GM12878 (cell line): ENCODE data around the gene FGF10. TPM values are rescaled to one million over a fixed set of nuclear protein-coding genes. Genes with fewer than 3 reads are reported as not detected.

Experiments
- ATAC-seq: fragments of 200-7000 bp; cut with Tn5 transposase; 3 replicates; pipeline ENCODE4 v1.9.1; 2020; ENCODE audit warnings: mild to moderate bottlenecking, moderate library complexity
- BruUV-seq: library from RNA; stranded (reverse); fragments of 400-500 nt; replicated peaks from 2 replicates; lab custom pipeline; 2021; lab: Mats Ljungman, UMichigan
- CTCF ChIA-PET: fragments of 300-600 bp; sonication (Branson Sonifier 250); formaldehyde crosslinking; extraction: SDS; loops from one replicate; lab custom pipeline; 2021; ENCODE audit warnings: inconsistent platforms; lab: Yijun Ruan, JAX
- POLR2A ChIA-PET: fragments of 350-600 bp; formaldehyde crosslinking; extraction: SDS; loops from one replicate; lab custom pipeline; 2021; ENCODE audit warnings: inconsistent platforms; lab: Charles Lee
- RAD21 ChIA-PET: fragments of 300-600 bp; sonication (Branson Sonifier 250); formaldehyde crosslinking; loops from one replicate; lab custom pipeline; 2023; ENCODE audit warnings: antibody characterized with exemption; ENCODE audit not compliant: unreplicated experiment; lab: Charles Lee
- SMC1A ChIA-PET: fragments of 300-600 bp; sonication (Branson Sonifier 250); formaldehyde crosslinking; loops from one replicate; lab custom pipeline; 2023; ENCODE audit not compliant: unreplicated experiment, uncharacterized antibody; lab: Charles Lee
- DNase-seq: peaks from one replicate; pipeline ENCODE4 v3.0.0-alpha.2; 2011; ENCODE audit warnings: low read depth, low spot score
- FAIRE-seq: peaks from 3 replicates; lab custom pipeline; 2011; peaks lifted over from hg19 to GRCh38; lab: Jason Lieb, UNC
- H2AFZ ChIP-seq: 2 replicates; pipeline ENCODE4 v1.6.0; 2011; ENCODE audit warnings: low read depth, low read length, control low read depth; ENCODE audit not compliant: control insufficient read depth
- H3K27ac ChIP-seq: 2 replicates; pipeline ENCODE4 v1.5.1; 2011; ENCODE audit warnings: control low read depth; ENCODE audit not compliant: control insufficient read depth, insufficient read depth
- H3K27me3 ChIP-seq, 2 experiments: replicated peaks in 1 of 2; 2 replicates each; pipeline versions ENCODE4 v1.6.0 to v1.6.1; 2011; ENCODE audit warnings: low read length in 1 of 2; ENCODE audit not compliant: control insufficient read depth in 2 of 2, insufficient read depth in 2 of 2
- H3K36me3 ChIP-seq, 2 experiments: 2 replicates each; pipeline ENCODE4 v1.5.1; 2011; ENCODE audit warnings: low read length in 1 of 2; ENCODE audit not compliant: control insufficient read depth in 2 of 2, insufficient read depth in 2 of 2
- H3K4me1 ChIP-seq: 2 replicates; pipeline ENCODE4 v1.6.1; 2011; ENCODE audit warnings: mild to moderate bottlenecking, low read length, moderate library complexity, mixed read lengths; ENCODE audit not compliant: control insufficient read depth, insufficient read depth
- H3K4me2 ChIP-seq: 2 replicates; pipeline ENCODE4 v1.6.0; 2011; ENCODE audit warnings: control low read depth; ENCODE audit not compliant: control insufficient read depth, insufficient read depth
- H3K4me3 ChIP-seq: fragments of 200-600 bp; sonication (generic); 2 replicates; pipeline ENCODE4 v1.5.1; 2016
- H3K79me2 ChIP-seq: 2 replicates; pipeline ENCODE4 v1.6.0; 2011; ENCODE audit warnings: low read length; ENCODE audit not compliant: control insufficient read depth, insufficient read depth
- H3K9ac ChIP-seq: 2 replicates; pipeline ENCODE4 v1.8.0; 2011; ENCODE audit warnings: low read length, control low read depth, mixed read lengths; ENCODE audit not compliant: control insufficient read depth, insufficient read depth
- H3K9me3 ChIP-seq: replicated peaks from 3 replicates; pipeline ENCODE4 v1.5.1; 2011; ENCODE audit warnings: mild to moderate bottlenecking, low read length; ENCODE audit not compliant: control insufficient read depth, insufficient read depth
- H4K20me1 ChIP-seq: 2 replicates; pipeline ENCODE4 v1.6.0; 2011; ENCODE audit not compliant: control insufficient read depth, insufficient read depth
- BHLHE40 ChIP-seq, 2 experiments: fragments of 450-650 bp in 1 of 2; IDR thresholded peaks; 2 replicates each; pipeline ENCODE4 v1.6.1; 2011 to 2017; ENCODE audit warnings: low read depth in 2 of 2, borderline replicate concordance in 1 of 2, improper control_type of control experiment in 1 of 2, low read length in 1 of 2, mild to moderate bottlenecking in 1 of 2
- LARP7 ChIP-seq: fragments of 450-650 bp; IDR thresholded peaks from 2 replicates; pipeline ENCODE4 v1.6.1; 2017; ENCODE audit warnings: mild to moderate bottlenecking
- NR2C1 ChIP-seq: fragments of 450-650 bp; IDR thresholded peaks from 2 replicates; pipeline ENCODE4 v1.6.1; 2017; ENCODE audit warnings: antibody characterized with exemption, mild to moderate bottlenecking, moderate library complexity
- NR2F1 ChIP-seq: fragments of 450-650 bp; conservative IDR thresholded peaks from 2 replicates; pipeline ENCODE4 v1.6.1; 2017; ENCODE audit warnings: mild to moderate bottlenecking
- POU2F2 ChIP-seq: IDR thresholded peaks from 3 replicates; pipeline ENCODE4 v1.6.1; 2011; ENCODE audit warnings: low read depth, mild to moderate bottlenecking, low read length, borderline replicate concordance
- RBBP5 ChIP-seq: fragments of 200-600 bp; sonication (generic); conservative IDR thresholded peaks from 2 replicates; pipeline ENCODE4 v1.6.1; 2016
- ZNF207 ChIP-seq: fragments of 450-650 bp; IDR thresholded peaks from 2 replicates; pipeline ENCODE4 v1.6.1; 2014; ENCODE audit warnings: antibody characterized with exemption, mild to moderate bottlenecking, borderline replicate concordance
- ZNF217 ChIP-seq: fragments of 450-650 bp; IDR thresholded peaks from 2 replicates; pipeline ENCODE4 v1.6.1; 2017; ENCODE audit warnings: antibody characterized with exemption, mild to moderate bottlenecking
- WGBS: methylation state at CpG from one replicate; pipeline ENCODE4 v1.1.6; 2016; ENCODE audit warnings: low lambda C conversion rate; ENCODE audit not compliant: insufficient replicate concordance, insufficient coverage; ENCODE audit errors: missing lambda C conversion rate; 5-methylcytosine and 5-hydroxymethylcytosine counted together
- in situ Hi-C: fragments of 300-500 bp; cut with MboI; formaldehyde crosslinking; loops from 9 replicates; pipeline ENCODE4 v1.14.3; 2018; ENCODE audit warnings: mixed read lengths
- intact Hi-C: fragments of 100-400 bp; cut with micrococcal nuclease; formaldehyde crosslinking; loops from one replicate; pipeline ENCODE4 v1.14.2; 2022; ENCODE audit not compliant: unreplicated experiment
- polyA plus RNA-seq, 11 experiments: library from polyadenylated mRNA; depleted of rRNA in 4 of 11; unstranded in 6 of 11; stranded (reverse) in 5 of 11; fragments of >200 nt; fragmentation: Nextera tagmentation in 4 of 11; fragmentation: Illumina TruSeq in 1 of 11; extraction: Ambion mirVana in 4 of 11; extraction: Trizol in 1 of 11; gene quantifications; 1 replicate in 1 of 11; 2 replicates in 10 of 11; pipeline versions ENCODE4 v1.2.1 to v1.2.3, GENCODE V29; 2011 to 2016; ENCODE audit warnings: inconsistent platforms in 2 of 11, missing spikeins in 2 of 11, low read depth in 1 of 11
- total RNA-seq, 4 experiments: library from RNA; depleted of rRNA in 3 of 4; stranded (reverse); fragments of >200 nt in 3 of 4; fragmentation: Illumina TruSeq in 1 of 4; extraction: Trizol in 1 of 4; gene quantifications; 2 replicates each; pipeline versions ENCODE4 v1.2.1 to v1.2.3, GENCODE V29; 2013 to 2021
- TF ChIP-seq, protein P1 (sequence below): IDR thresholded peaks from 2 replicates; pipeline ENCODE4 v1.6.1; 2011; ENCODE audit warnings: mild to moderate bottlenecking, low read depth, low read length, moderate library complexity; ENCODE audit not compliant: insufficient replicate concordance
- TF ChIP-seq, protein P2 (sequence below): fragments of 450-650 bp; formaldehyde crosslinking; IDR thresholded peaks from 2 replicates; pipeline ENCODE4 v1.4.0; 2020; ENCODE audit warnings: mild to moderate bottlenecking, moderate library complexity

Gene FGF10
- total and polyA plus RNA-seq, 10 of the 15 experiments (the other 5 are each of a cell fraction or from before 2014, with no cell fraction given), result not detected

DNA sequence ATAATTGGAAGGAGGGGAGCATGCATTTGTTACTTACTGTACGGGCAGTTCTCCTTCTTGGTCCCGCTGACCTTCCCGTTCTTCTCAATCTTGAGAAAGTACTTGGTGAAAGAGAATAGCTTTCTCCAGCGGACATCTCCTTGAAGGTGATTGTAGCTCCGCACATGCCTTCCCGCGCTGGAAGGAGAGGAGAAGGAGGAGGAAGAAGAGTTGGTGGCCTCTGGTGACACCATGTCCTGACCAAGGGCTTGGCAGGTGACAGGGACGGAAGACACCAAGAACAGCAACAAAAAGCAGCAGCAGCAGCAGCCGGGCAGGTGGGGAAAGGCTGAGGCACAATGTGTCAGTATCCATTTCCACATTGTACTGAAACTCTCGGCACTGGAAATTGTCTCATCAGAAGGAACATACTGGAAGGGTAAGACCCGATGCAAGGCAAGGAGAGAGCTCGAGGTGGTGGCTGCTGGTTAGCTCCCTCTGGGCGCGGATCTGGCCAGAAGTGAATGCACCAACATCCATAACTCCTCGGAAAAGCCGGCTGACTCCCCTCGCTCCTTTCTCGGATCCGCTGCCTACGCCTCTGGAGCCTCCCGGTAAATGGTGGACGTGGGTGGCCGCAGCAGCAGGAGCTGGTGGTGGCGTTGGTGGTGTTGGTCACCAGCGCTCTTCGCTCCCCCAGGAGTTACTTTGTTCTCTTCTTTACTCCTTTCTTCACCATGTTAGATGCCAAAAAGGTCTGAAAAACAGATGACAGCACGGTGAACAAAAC lies 715 bp downstream of the FGF10 start:
- RAD21 ChIA-PET, result no interaction called here
- 10% methylated on average over 27 of the region's 27 CpGs for WGBS
- no peaks in the 10 kb centered on the region for H3K79me2 ChIP-seq
- H3K9me3 ChIP-seq, result no peaks in the 10 kb centered on the region
- in situ Hi-C loops, result no loop called here
- no peak overlapping the region for H3K9ac ChIP-seq
- no peak overlapping the region for H3K4me3 ChIP-seq
- H3K27me3 ChIP-seq, result peaks cover 4 to 19% of the 10 kb centered on the region in 2 experiments; a peak in 3 of 4 replicates
- CTCF ChIA-PET, result no interaction called here
- H3K27ac ChIP-seq, result no peak overlapping the region
- POLR2A ChIA-PET, result no interaction called here
- no peaks in the 10 kb centered on the region for H4K20me1 ChIP-seq
- ATAC-seq, result no peak
- FAIRE-seq, result no peak
- H2AFZ ChIP-seq, result no peak overlapping the region
- H3K36me3 ChIP-seq, result no peaks in the 10 kb centered on the region
- no peak for DNase-seq
- H3K4me2 ChIP-seq, result no peak overlapping the region
- SMC1A ChIA-PET, result no interaction called here
- H3K4me1 ChIP-seq, result no peaks in the 10 kb centered on the region
- intact Hi-C loops, result no loop called here
- BruUV-seq, result no TSS peak
- TF ChIP-seq RBBP5 (no peak), NR2C1 (no peak), LARP7 (no peak), ZNF207 (no peak), BHLHE40 (IDR thresholded peaks at IDR 0.05; ENCODE audit: borderline replicate concordance in 1 of 2, low read depth in 2 of 2, low read length in 1 of 2) (no peak), ZNF217 (no peak), POU2F2 (no peak), NR2F1 (no peak)
- TF ChIP-seq, protein P1, sequence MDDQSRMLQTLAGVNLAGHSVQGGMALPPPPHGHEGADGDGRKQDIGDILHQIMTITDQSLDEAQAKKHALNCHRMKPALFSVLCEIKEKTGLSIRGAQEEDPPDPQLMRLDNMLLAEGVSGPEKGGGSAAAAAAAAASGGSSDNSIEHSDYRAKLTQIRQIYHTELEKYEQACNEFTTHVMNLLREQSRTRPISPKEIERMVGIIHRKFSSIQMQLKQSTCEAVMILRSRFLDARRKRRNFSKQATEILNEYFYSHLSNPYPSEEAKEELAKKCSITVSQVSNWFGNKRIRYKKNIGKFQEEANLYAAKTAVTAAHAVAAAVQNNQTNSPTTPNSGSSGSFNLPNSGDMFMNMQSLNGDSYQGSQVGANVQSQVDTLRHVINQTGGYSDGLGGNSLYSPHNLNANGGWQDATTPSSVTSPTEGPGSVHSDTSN, result no peak
- TF ChIP-seq, protein P2, sequence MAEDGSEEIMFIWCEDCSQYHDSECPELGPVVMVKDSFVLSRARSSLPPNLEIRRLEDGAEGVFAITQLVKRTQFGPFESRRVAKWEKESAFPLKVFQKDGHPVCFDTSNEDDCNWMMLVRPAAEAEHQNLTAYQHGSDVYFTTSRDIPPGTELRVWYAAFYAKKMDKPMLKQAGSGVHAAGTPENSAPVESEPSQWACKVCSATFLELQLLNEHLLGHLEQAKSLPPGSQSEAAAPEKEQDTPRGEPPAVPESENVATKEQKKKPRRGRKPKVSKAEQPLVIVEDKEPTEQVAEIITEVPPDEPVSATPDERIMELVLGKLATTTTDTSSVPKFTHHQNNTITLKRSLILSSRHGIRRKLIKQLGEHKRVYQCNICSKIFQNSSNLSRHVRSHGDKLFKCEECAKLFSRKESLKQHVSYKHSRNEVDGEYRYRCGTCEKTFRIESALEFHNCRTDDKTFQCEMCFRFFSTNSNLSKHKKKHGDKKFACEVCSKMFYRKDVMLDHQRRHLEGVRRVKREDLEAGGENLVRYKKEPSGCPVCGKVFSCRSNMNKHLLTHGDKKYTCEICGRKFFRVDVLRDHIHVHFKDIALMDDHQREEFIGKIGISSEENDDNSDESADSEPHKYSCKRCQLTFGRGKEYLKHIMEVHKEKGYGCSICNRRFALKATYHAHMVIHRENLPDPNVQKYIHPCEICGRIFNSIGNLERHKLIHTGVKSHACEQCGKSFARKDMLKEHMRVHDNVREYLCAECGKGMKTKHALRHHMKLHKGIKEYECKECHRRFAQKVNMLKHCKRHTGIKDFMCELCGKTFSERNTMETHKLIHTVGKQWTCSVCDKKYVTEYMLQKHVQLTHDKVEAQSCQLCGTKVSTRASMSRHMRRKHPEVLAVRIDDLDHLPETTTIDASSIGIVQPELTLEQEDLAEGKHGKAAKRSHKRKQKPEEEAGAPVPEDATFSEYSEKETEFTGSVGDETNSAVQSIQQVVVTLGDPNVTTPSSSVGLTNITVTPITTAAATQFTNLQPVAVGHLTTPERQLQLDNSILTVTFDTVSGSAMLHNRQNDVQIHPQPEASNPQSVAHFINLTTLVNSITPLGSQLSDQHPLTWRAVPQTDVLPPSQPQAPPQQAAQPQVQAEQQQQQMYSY (CRISPR knock-in tag), result no peak
